Measurements from ENCODE around the gene SLAMF8. TPM values are rescaled to one million over a fixed set of nuclear protein-coding genes. Genes with fewer than 3 reads are reported as not detected.

The SLAMF8 gene
- total RNA-seq, 1 donor from 2014 or later, result 7.3 TPM

DNA sequence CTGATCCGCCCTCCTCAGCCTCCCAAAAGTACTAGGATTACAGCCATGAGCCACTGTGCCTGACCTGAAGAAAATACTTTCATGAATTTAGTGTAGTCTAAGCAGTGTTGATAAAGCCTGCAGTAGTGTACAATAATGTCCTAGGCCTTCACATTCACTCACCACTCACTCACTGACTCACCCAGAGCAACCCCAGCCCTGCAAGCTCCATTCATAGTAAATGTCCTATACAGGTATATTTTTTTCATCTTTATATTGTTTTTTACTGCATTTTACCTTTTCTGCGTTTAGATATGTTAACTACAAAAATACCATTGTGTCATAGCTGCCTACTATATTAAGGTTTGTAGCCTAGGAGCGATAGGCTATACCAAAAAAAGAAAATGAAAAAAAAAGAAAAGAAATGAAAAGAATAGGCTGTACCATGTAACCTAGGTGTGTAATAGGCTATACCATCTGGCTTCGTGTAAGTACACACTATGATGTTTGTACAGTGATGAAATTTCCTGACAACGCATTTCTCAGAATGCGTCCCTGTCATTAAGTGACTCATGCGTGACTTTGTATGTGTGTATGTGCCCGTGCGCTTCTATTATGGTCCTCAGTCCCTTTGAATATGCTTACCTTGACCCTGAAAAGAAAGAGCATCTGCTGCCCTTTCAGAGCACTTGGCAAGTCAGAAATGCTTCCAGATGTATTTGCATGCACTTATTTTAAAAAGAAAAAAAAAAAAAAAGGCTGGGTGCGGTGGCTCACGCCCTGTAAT lies 9.2 kb upstream of the SLAMF8 start:
- DNase-seq (ENCODE audit: low spot score), result no peak

DNA sequence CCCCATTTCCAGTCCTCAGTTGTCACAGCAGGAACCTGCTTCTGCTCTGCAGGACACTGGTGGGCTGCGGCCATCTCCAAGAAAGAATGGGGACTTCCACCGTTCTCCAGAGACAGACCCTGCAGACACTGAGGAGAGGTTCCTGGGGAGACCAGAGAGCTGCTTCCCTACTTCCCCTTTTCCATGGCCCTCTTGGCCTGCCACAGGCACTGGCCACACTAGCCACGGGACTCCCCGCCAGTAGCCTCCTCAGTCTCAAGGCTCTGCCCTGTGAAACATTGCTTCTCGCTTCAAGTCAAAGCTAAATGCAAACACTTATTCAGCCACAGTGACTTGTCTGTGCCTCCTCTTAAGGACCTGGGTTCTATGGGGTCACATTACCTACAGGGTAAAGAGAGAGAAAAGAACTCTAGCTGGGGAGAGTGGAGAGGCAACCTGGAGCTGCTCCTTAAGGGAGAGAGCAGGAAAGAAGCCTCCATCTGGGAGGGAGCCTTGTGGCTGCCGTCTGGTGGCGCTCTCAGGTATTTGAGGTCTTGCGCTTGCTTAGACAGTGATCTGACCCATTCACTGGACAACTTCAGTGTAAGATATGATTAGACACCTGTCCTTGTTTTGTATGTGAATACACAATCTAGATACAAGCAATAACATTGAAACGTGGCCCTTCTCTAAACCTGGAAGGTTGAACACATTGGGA lies 5.4 kb upstream of the SLAMF8 start:
- DNase-seq (ENCODE audit: low spot score), result no peak

GRCh38 chr1:159823406-159823805 lies 3.3 kb upstream of the SLAMF8 start:
- no peak for DNase-seq (ENCODE audit: low spot score)

DNA sequence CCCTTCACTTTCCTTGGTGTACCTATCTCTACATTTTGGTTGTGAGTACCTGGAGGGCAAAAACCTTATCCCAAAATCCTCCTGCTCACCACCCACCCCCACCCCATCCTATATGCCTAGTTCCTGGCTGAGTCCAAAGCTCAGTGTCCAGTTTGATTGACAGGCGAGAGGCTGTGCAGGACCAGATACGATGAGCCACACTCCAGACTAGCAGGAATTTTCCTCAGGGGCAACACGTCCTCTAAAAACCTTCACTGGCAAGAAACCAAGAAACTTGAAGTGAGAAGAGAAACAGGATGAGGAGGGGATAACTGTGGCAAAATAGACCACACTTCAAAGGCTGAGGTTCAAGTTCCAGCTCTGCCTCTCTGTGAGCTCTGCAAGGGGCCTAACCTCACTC lies 1.1 kb upstream of the SLAMF8 start:
- no peak for DNase-seq (ENCODE audit: low spot score)

DNA sequence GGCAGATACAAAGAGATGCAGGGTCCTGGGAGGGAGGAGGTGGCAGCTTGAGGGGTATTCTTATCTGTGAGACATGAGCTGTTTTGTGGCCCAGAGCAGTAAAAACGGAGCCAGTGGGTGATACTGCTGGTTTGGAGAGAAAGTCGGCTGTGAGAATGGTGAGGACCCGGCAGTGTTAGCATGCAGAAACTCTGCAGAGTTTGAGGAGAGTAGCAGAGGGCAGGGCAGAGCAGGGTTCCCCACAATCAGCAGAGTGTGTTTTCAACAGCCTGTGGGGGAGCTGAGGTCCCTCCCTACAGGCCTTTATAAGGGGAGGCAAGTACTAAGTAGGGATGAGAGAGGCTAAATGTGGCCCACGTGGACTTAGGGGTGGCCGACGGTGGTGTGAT lies 423 bp downstream of the SLAMF8 start:
- no peak for DNase-seq (ENCODE audit: low spot score)

- no peak for DNase-seq (ENCODE audit: low spot score)
Observed at GRCh38 chr1:159827549-159827948, 876 bp downstream of the SLAMF8 start.

GRCh38 chr1:159828176-159828575 lies 1.5 kb downstream of the SLAMF8 start:
- DNase-seq (ENCODE audit: low spot score), result no peak

GRCh38 chr1:159828581-159829272 lies 2.1 kb downstream of the SLAMF8 start:
- no peak for DNase-seq (ENCODE audit: low spot score)

- peak; percentile 32 for DNase-seq (ENCODE audit: low spot score)
Observed at GRCh38 chr1:159829273-159829634, 2.6 kb downstream of the SLAMF8 start.

DNA sequence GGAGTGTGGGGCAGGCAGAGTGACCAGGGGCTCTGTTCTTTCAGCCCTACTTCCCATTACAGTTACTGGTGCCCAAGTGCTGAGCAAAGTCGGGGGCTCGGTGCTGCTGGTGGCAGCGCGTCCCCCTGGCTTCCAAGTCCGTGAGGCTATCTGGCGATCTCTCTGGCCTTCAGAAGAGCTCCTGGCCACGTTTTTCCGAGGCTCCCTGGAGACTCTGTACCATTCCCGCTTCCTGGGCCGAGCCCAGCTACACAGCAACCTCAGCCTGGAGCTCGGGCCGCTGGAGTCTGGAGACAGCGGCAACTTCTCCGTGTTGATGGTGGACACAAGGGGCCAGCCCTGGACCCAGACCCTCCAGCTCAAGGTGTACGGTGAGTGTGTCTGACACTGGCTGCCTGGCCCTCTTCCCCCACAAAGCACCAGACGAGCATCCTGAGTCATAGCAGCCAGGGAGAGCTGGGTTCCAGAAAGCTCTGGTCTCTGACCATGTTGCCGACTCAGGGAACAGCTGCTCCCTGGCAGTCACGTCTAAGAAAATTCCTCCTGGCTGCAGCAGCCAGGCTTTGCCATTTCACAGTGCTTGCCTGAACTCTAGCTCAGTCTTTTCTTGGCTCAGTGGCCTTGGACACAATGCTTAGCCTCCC lies 3.3 kb downstream of the SLAMF8 start:
- DNase-seq (ENCODE audit: low spot score), result no peak

- no peak for DNase-seq (ENCODE audit: low spot score)
Observed at GRCh38 chr1:159830722-159831121, 4.0 kb downstream of the SLAMF8 start.

- no peak for DNase-seq (ENCODE audit: low spot score)
Observed at GRCh38 chr1:159831412-159832141, 4.9 kb downstream of the SLAMF8 start.

DNA sequence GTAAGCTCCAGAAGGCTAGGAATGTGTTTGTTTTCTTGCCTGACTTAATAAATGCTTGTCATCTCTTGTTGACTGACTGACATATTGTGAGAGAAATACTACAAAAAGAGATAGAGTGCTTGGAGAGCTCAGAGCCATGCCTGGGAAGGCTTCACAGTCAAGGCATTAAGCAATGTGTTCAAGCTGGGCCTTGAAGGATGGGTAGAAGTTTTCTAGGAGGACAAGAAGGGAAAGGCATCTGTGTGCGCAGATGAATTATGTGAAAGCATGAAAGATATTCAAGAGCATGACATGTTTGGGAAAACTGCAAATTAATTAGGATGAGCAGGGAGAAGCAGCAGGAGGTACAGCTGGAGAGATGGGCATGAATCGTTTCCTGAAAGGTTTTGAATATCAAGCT lies 5.6 kb downstream of the SLAMF8 start:
- no peak for DNase-seq (ENCODE audit: low spot score)

GRCh38 chr1:159835356-159835755 lies 8.7 kb downstream of the SLAMF8 start:
- DNase-seq (ENCODE audit: low spot score), result no peak

DNA sequence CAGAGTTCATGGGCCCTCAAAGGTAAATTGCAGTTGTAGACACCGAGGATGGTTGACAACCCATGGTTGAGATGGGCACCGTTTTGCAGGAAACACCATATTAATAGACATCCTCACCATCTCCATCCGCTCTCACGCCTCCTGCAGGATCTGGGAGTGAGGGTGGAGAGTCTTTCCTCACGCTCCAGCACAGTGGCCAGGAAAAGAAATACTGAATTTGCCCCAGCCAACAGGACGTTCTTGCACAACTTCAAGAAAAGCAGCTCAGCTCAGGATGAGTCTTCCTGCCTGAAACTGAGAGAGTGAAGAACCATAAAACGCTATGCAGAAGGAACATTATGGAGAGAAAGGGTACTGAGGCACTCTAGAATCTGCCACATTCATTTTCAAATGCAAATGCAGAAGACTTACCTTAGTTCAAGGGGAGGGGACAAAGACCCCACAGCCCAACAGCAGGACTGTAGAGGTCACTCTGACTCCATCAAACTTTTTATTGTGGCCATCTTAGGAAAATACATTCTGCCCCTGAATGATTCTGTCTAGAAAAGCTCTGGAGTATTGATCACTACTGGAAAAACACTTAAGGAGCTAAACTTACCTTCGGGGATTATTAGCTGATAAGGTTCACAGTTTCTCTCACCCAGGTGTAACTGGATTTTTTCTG lies 9.3 kb downstream of the SLAMF8 start:
- DNase-seq (ENCODE audit: low spot score), result no peak

DNA sequence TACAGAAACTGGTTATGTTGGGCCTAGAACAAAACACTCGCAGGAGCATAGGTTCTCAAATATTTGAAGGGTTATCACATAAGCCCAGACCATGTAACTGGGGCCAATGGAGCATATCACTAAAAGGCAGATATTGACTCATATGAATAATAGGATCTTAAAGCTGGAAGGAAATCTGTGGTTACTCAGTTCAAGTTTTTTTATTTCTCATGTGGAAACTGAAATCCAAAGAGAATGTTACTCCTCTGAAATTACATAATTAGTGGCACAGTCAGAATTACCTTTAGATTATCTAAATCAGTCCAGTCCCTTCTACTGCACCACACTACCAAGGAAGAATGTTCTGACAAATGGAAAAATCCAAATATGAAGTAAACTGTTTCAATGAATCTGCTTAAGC lies 12.0 kb downstream of the SLAMF8 start:
- DNase-seq (ENCODE audit: low spot score), result no peak

DNA sequence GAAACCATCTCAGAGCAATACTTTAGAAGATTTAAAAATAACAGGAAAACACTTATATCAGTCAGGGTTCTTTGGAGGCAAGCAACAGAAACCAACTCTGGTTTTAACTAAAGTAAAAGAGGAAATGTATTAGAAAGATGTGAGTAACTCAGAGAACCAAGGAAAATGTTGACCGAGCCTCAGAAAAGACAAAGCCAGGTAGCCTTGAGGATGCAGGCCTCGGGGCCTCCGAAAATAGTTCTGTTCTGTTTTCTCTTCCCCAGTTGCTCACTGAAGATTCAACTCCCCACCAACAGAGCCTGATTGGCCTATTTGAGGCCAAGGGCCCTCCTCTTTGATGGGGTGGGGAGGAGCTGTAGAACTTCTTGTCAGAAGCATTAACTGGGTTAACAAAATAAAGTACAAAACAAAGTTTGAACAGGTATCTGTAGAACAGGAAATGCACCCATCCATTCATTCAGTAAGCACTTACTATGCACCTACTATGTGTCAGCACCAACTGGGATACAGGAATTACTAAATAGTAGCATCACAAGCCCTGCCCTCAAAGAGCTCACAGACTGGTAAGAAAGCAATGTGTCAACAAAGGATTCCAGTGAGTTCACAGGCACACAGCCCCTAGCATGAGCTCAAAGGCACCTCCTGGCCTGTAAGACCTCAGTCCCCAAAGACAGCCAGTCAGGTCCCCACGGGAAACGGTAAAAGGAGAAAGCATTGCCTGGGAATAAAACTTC lies 12.6 kb downstream of the SLAMF8 start:
- no peak for DNase-seq (ENCODE audit: low spot score)

DNA sequence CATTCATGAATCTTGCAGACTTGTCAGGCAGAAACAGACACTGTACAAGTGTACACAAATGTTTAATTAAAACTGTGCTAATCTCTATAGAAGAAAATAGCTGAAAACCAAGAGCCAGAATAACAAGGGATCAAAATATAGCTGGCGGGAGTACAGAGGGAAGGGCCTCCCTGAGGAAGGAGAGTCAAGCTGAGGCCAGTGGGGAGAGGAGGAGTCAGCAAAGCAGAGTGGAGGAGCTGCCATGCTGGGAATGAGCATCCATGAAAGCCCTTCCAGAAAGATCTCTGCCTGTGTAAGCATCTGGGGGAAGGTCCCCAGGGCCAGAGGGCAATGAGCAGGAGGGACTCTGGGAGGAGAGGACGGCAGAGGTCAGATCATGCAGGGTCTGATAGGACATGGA lies 15.1 kb downstream of the SLAMF8 start:
- DNase-seq (ENCODE audit: low spot score), result no peak

GRCh38 chr1:159843459-159843858 lies 16.8 kb downstream of the SLAMF8 start:
- no peak for DNase-seq (ENCODE audit: low spot score)
